ENCODE results near the gene DYNLT2B. TPM values are rescaled to one million over a fixed set of nuclear protein-coding genes. Genes with fewer than 3 reads are reported as not detected.

DYNLT2B gene
- polyA plus RNA-seq, 1 donor from 2014 or later: 276 TPM

- H3K9me3 ChIP-seq (ENCODE audit: low read length): no peaks in the 10 kb centered on the region
- TF ChIP-seq RAD21 (conservative IDR thresholded peaks at IDR 0.05) (no peak), TAF1 (IDR thresholded peaks at IDR 0.05; ENCODE audit: low read depth) (no peak), CTCF (IDR thresholded peaks at IDR 0.05; ENCODE audit: poor library complexity, severe bottlenecking) (no peak), SMC3 (conservative IDR thresholded peaks at IDR 0.05; ENCODE audit: poor library complexity) (no peak), EP300 (conservative IDR thresholded peaks at IDR 0.05; ENCODE audit: poor library complexity, severe bottlenecking) (no peak), MXI1 (conservative IDR thresholded peaks at IDR 0.05; ENCODE audit: poor library complexity, severe bottlenecking) (no peak), POLR2AphosphoS5 (IDR thresholded peaks at IDR 0.05) (no peak), EZH2 (IDR thresholded peaks at IDR 0.05; ENCODE audit: borderline replicate concordance, insufficient read depth, low read length, poor library complexity, severe bottlenecking) (no peak)
- TF ChIP-seq, protein P1, sequence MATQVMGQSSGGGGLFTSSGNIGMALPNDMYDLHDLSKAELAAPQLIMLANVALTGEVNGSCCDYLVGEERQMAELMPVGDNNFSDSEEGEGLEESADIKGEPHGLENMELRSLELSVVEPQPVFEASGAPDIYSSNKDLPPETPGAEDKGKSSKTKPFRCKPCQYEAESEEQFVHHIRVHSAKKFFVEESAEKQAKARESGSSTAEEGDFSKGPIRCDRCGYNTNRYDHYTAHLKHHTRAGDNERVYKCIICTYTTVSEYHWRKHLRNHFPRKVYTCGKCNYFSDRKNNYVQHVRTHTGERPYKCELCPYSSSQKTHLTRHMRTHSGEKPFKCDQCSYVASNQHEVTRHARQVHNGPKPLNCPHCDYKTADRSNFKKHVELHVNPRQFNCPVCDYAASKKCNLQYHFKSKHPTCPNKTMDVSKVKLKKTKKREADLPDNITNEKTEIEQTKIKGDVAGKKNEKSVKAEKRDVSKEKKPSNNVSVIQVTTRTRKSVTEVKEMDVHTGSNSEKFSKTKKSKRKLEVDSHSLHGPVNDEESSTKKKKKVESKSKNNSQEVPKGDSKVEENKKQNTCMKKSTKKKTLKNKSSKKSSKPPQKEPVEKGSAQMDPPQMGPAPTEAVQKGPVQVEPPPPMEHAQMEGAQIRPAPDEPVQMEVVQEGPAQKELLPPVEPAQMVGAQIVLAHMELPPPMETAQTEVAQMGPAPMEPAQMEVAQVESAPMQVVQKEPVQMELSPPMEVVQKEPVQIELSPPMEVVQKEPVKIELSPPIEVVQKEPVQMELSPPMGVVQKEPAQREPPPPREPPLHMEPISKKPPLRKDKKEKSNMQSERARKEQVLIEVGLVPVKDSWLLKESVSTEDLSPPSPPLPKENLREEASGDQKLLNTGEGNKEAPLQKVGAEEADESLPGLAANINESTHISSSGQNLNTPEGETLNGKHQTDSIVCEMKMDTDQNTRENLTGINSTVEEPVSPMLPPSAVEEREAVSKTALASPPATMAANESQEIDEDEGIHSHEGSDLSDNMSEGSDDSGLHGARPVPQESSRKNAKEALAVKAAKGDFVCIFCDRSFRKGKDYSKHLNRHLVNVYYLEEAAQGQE (IDR thresholded peaks at IDR 0.05; ENCODE audit: borderline replicate concordance): no peak
- H3K9me2 ChIP-seq (ENCODE audit: insufficient read depth, low read length): no peaks in the 10 kb centered on the region
- H3K4me2 ChIP-seq (ENCODE audit: low read length): no peak overlapping the region
- no peak overlapping the region for H3K27ac ChIP-seq (ENCODE audit: low read length)
- no peak overlapping the region for H2AFZ ChIP-seq (ENCODE audit: low read depth, low read length)
- no peak overlapping the region for H3K4me3 ChIP-seq (ENCODE audit: low read length)
- H3K27me3 ChIP-seq (ENCODE audit: insufficient read depth, low read depth, low read length): no peaks in the 10 kb centered on the region
- no peaks in the 10 kb centered on the region for H3F3A ChIP-seq (ENCODE audit: insufficient read depth, low read length, poor library complexity, severe bottlenecking)
- no peak overlapping the region for H3K9ac ChIP-seq (ENCODE audit: low read length)
- H3K36me3 ChIP-seq (ENCODE audit: insufficient read depth, low read length): no peaks in the 10 kb centered on the region
- H3K79me2 ChIP-seq (replicated peaks; ENCODE audit: insufficient read depth, low read length): no peaks in the 10 kb centered on the region
- H4K20me1 ChIP-seq (ENCODE audit: insufficient read depth): no peaks in the 10 kb centered on the region
These were observed 16.9 kb upstream of the DYNLT2B start for GRCh38 chr3:196334982-196335381.

GRCh38 chr3:196332168-196332567 lies 14.1 kb upstream of the DYNLT2B start:
- no peaks in the 10 kb centered on the region for H3K36me3 ChIP-seq (ENCODE audit: insufficient read depth, low read length)
- no peaks in the 10 kb centered on the region for H3K27me3 ChIP-seq (ENCODE audit: insufficient read depth, low read depth, low read length)
- no peak for TF ChIP-seq RAD21 (conservative IDR thresholded peaks at IDR 0.05)
- TF ChIP-seq, protein P1 (IDR thresholded peaks at IDR 0.05; ENCODE audit: borderline replicate concordance): no peak
- TF ChIP-seq EP300 (conservative IDR thresholded peaks at IDR 0.05; ENCODE audit: poor library complexity, severe bottlenecking): no peak
- no peak for TF ChIP-seq CTCF (IDR thresholded peaks at IDR 0.05; ENCODE audit: poor library complexity, severe bottlenecking)
- TF ChIP-seq SMC3 (conservative IDR thresholded peaks at IDR 0.05; ENCODE audit: poor library complexity): no peak
- no peak for TF ChIP-seq EZH2 (IDR thresholded peaks at IDR 0.05; ENCODE audit: borderline replicate concordance, insufficient read depth, low read length, poor library complexity, severe bottlenecking)
- TF ChIP-seq POLR2AphosphoS5 (IDR thresholded peaks at IDR 0.05): no peak
- H3K9me3 ChIP-seq (ENCODE audit: low read length): no peaks in the 10 kb centered on the region
- H3K4me3 ChIP-seq (ENCODE audit: low read length): no peak overlapping the region
- no peak overlapping the region for H3K9ac ChIP-seq (ENCODE audit: low read length)
- H3K79me2 ChIP-seq (replicated peaks; ENCODE audit: insufficient read depth, low read length): no peaks in the 10 kb centered on the region
- H4K20me1 ChIP-seq (ENCODE audit: insufficient read depth): no peaks in the 10 kb centered on the region
- H3K27ac ChIP-seq (ENCODE audit: low read length): no peak overlapping the region
- H3K4me2 ChIP-seq (ENCODE audit: low read length): no peak overlapping the region
- H3K9me2 ChIP-seq (ENCODE audit: insufficient read depth, low read length): no peaks in the 10 kb centered on the region
- H2AFZ ChIP-seq (ENCODE audit: low read depth, low read length): no peak overlapping the region
- no peaks in the 10 kb centered on the region for H3F3A ChIP-seq (ENCODE audit: insufficient read depth, low read length, poor library complexity, severe bottlenecking)
